Measurements from ENCODE around the gene MAST4.

Gene MAST4

GRCh38 chr5:67193439-67193807, 597.2 kb downstream of the MAST4 start:
- DNase-seq (ENCODE audit: low spot score) = no peak
- TF ChIP-seq CTCF (IDR thresholded peaks at IDR 0.05; ENCODE audit: borderline replicate concordance, control extremely low read depth, extremely low read depth, insufficient read depth, missing control alignments) = no peak
- in situ Hi-C loops (cut with MboI; ENCODE audit: low sequenced_read_pairs, unreplicated experiment) = no loop called here

GRCh38 chr5:67194166-67194565, 598.0 kb downstream of the MAST4 start:
- TF ChIP-seq CTCF (IDR thresholded peaks at IDR 0.05; ENCODE audit: borderline replicate concordance, control extremely low read depth, extremely low read depth, insufficient read depth, missing control alignments) = no peak
- no peak for DNase-seq (ENCODE audit: low spot score)
- in situ Hi-C loops (cut with MboI; ENCODE audit: low sequenced_read_pairs, unreplicated experiment) = no loop called here

GRCh38 chr5:67195406-67196275, 599.4 kb downstream of the MAST4 start:
- DNase-seq (ENCODE audit: low spot score) = no peak
- in situ Hi-C loops (cut with MboI; ENCODE audit: low sequenced_read_pairs, unreplicated experiment) = no loop called here
- no peak for TF ChIP-seq CTCF (IDR thresholded peaks at IDR 0.05; ENCODE audit: borderline replicate concordance, control extremely low read depth, extremely low read depth, insufficient read depth, missing control alignments)

- DNase-seq (ENCODE audit: low spot score) = no peak
- in situ Hi-C loops (cut with MboI; ENCODE audit: low sequenced_read_pairs, unreplicated experiment) = no loop called here
- no peak for TF ChIP-seq CTCF (IDR thresholded peaks at IDR 0.05; ENCODE audit: borderline replicate concordance, control extremely low read depth, extremely low read depth, insufficient read depth, missing control alignments)
These were observed 600.4 kb downstream of the MAST4 start, which contains the start of gene CD180 for GRCh38 chr5:67196537-67197059. CD180 (minus strand) TSS chr5:67196799; CDS start chr5:67196641, 158 bp downstream.

GRCh38 chr5:67197536-67197935, 601.3 kb downstream of the MAST4 start:
- in situ Hi-C loops (cut with MboI; ENCODE audit: low sequenced_read_pairs, unreplicated experiment) = no loop called here
- no peak for TF ChIP-seq CTCF (IDR thresholded peaks at IDR 0.05; ENCODE audit: borderline replicate concordance, control extremely low read depth, extremely low read depth, insufficient read depth, missing control alignments)
- DNase-seq (ENCODE audit: low spot score) = no peak

- no peak for TF ChIP-seq CTCF (IDR thresholded peaks at IDR 0.05; ENCODE audit: borderline replicate concordance, control extremely low read depth, extremely low read depth, insufficient read depth, missing control alignments)
- no peak for DNase-seq (ENCODE audit: low spot score)
- in situ Hi-C loops (cut with MboI; ENCODE audit: low sequenced_read_pairs, unreplicated experiment) = no loop called here
These were observed 602.7 kb downstream of the MAST4 start for GRCh38 chr5:67198917-67199316.

Measured in GM13976 (cell line).